Measurements from ENCODE around the gene KRTAP4-16. TPM values are rescaled to one million over a fixed set of nuclear protein-coding genes. Genes with fewer than 3 reads are reported as not detected.

KRTAP4-16 gene
- total RNA-seq, 1 donor from 2014 or later = not detected

- Mint-ChIP-seq H3K27me3 (ENCODE audit: unreplicated experiment) (no peaks in the 10 kb centered on the region), H3K4me3 (ENCODE audit: unreplicated experiment) (no peak overlapping the region), H3K4me1 (ENCODE audit: unreplicated experiment) (no peaks in the 10 kb centered on the region), H3K27ac (ENCODE audit: unreplicated experiment) (no peak overlapping the region), H3K36me3 (ENCODE audit: low read depth, unreplicated experiment) (no peaks in the 10 kb centered on the region), H3K9me3 (ENCODE audit: unreplicated experiment) (no peaks in the 10 kb centered on the region)
- DNase-seq (ENCODE audit: low spot score) = no peak
- no peak for TF ChIP-seq CTCF (IDR thresholded peaks at IDR 0.05; ENCODE audit: unreplicated experiment)
Observed at GRCh38 chr17:41054025-41054424, 48.0 kb downstream of the KRTAP4-16 start.

- TF ChIP-seq CTCF (IDR thresholded peaks at IDR 0.05; ENCODE audit: unreplicated experiment) = no peak
- no peaks in the 10 kb centered on the region for H3K4me1 Mint-ChIP-seq (ENCODE audit: unreplicated experiment)
- DNase-seq (ENCODE audit: low spot score) = no peak
- H3K9me3 Mint-ChIP-seq (ENCODE audit: unreplicated experiment) = no peaks in the 10 kb centered on the region
- H3K27me3 Mint-ChIP-seq (ENCODE audit: unreplicated experiment) = no peaks in the 10 kb centered on the region
- no peaks in the 10 kb centered on the region for H3K36me3 Mint-ChIP-seq (ENCODE audit: low read depth, unreplicated experiment)
- H3K27ac Mint-ChIP-seq (ENCODE audit: unreplicated experiment) = no peak overlapping the region
- no peak overlapping the region for H3K4me3 Mint-ChIP-seq (ENCODE audit: unreplicated experiment)
Observed at GRCh38 chr17:41052566-41052965, 49.4 kb downstream of the KRTAP4-16 start.

Other genes with a start within 250 kb of the KRTAP4-16 start
- gene KRT12, start 235.0 kb downstream of the KRTAP4-16 start, total RNA-seq (ENCODE audit: unreplicated experiment) = not detected
- not detected for gene KRT20, start 217.0 kb downstream of the KRTAP4-16 start, total RNA-seq (ENCODE audit: unreplicated experiment)
- not detected for gene KRT23, start 164.6 kb downstream of the KRTAP4-16 start, total RNA-seq (ENCODE audit: unreplicated experiment)
- 0.15 TPM for gene KRT39, start 135.3 kb downstream of the KRTAP4-16 start, total RNA-seq (ENCODE audit: unreplicated experiment)
- gene KRT40, start 117.9 kb downstream of the KRTAP4-16 start, total RNA-seq (ENCODE audit: unreplicated experiment) = not detected
- gene KRTAP3-3, start 108.0 kb downstream of the KRTAP4-16 start, total RNA-seq (ENCODE audit: unreplicated experiment) = not detected
- not detected for gene KRTAP3-2, start 102.3 kb downstream of the KRTAP4-16 start, total RNA-seq (ENCODE audit: unreplicated experiment)
- not detected for gene KRTAP3-1, start 93.1 kb downstream of the KRTAP4-16 start, total RNA-seq (ENCODE audit: unreplicated experiment)
- not detected for gene KRTAP1-5, start 75.0 kb downstream of the KRTAP4-16 start, total RNA-seq (ENCODE audit: unreplicated experiment)
- not detected for gene KRTAP1-4, start 72.0 kb downstream of the KRTAP4-16 start, total RNA-seq (ENCODE audit: unreplicated experiment)
- gene KRTAP1-3, start 67.3 kb downstream of the KRTAP4-16 start, total RNA-seq (ENCODE audit: unreplicated experiment) = not detected
- not detected for gene KRTAP1-1, start 60.8 kb downstream of the KRTAP4-16 start, total RNA-seq (ENCODE audit: unreplicated experiment)
- not detected for gene KRTAP2-1, start 54.9 kb downstream of the KRTAP4-16 start, total RNA-seq (ENCODE audit: unreplicated experiment)
- gene KRTAP2-2, start 47.0 kb downstream of the KRTAP4-16 start, total RNA-seq (ENCODE audit: unreplicated experiment) = not detected
- gene KRTAP2-3, start 42.1 kb downstream of the KRTAP4-16 start, total RNA-seq (ENCODE audit: unreplicated experiment) = not detected
- gene KRTAP2-4, start 36.3 kb downstream of the KRTAP4-16 start, total RNA-seq (ENCODE audit: unreplicated experiment) = not detected
- not detected for gene KRTAP4-7, start 18.1 kb downstream of the KRTAP4-16 start, total RNA-seq (ENCODE audit: unreplicated experiment)
- not detected for gene KRTAP4-8, start 4.1 kb downstream of the KRTAP4-16 start, total RNA-seq (ENCODE audit: unreplicated experiment)
- gene KRTAP4-9, start 3.2 kb upstream of the KRTAP4-16 start, total RNA-seq (ENCODE audit: unreplicated experiment) = not detected
- not detected for gene KRTAP4-11, start 16.2 kb upstream of the KRTAP4-16 start, total RNA-seq (ENCODE audit: unreplicated experiment)
- not detected for gene KRTAP4-12, start 22.0 kb upstream of the KRTAP4-16 start, total RNA-seq (ENCODE audit: unreplicated experiment)
- gene KRTAP4-6, start 38.3 kb upstream of the KRTAP4-16 start, total RNA-seq (ENCODE audit: unreplicated experiment) = not detected
- not detected for gene KRTAP4-5, start 47.6 kb upstream of the KRTAP4-16 start, total RNA-seq (ENCODE audit: unreplicated experiment)
- gene KRTAP4-4, start 58.5 kb upstream of the KRTAP4-16 start, total RNA-seq (ENCODE audit: unreplicated experiment) = not detected
- not detected for gene KRTAP4-3, start 66.0 kb upstream of the KRTAP4-16 start, total RNA-seq (ENCODE audit: unreplicated experiment)
- not detected for gene KRTAP4-2, start 76.0 kb upstream of the KRTAP4-16 start, total RNA-seq (ENCODE audit: unreplicated experiment)
- not detected for gene KRTAP4-1, start 82.7 kb upstream of the KRTAP4-16 start, total RNA-seq (ENCODE audit: unreplicated experiment)
- not detected for gene KRTAP9-1, start 87.7 kb upstream of the KRTAP4-16 start, total RNA-seq (ENCODE audit: unreplicated experiment)
- not detected for gene KRTAP9-2, start 124.4 kb upstream of the KRTAP4-16 start, total RNA-seq (ENCODE audit: unreplicated experiment)
- gene KRTAP9-3, start 130.2 kb upstream of the KRTAP4-16 start, total RNA-seq (ENCODE audit: unreplicated experiment) = not detected
- not detected for gene KRTAP9-8, start 135.8 kb upstream of the KRTAP4-16 start, total RNA-seq (ENCODE audit: unreplicated experiment)
- not detected for gene KRTAP9-4, start 147.5 kb upstream of the KRTAP4-16 start, total RNA-seq (ENCODE audit: unreplicated experiment)
- gene KRTAP9-9, start 153.2 kb upstream of the KRTAP4-16 start, total RNA-seq (ENCODE audit: unreplicated experiment) = not detected
- not detected for gene KRTAP9-6, start 163.2 kb upstream of the KRTAP4-16 start, total RNA-seq (ENCODE audit: unreplicated experiment)
- gene KRTAP9-7, start 173.5 kb upstream of the KRTAP4-16 start, total RNA-seq (ENCODE audit: unreplicated experiment) = not detected
- not detected for gene KRTAP29-1, start 200.6 kb upstream of the KRTAP4-16 start, total RNA-seq (ENCODE audit: unreplicated experiment)
- not detected for gene KRTAP16-1, start 207.1 kb upstream of the KRTAP4-16 start, total RNA-seq (ENCODE audit: unreplicated experiment)
- gene KRTAP17-1, start 213.5 kb upstream of the KRTAP4-16 start, total RNA-seq (ENCODE audit: unreplicated experiment) = not detected
- gene KRT33A, start 248.6 kb upstream of the KRTAP4-16 start, total RNA-seq (ENCODE audit: unreplicated experiment) = not detected